ENCODE measurements around the gene SNUPN.

DNA sequence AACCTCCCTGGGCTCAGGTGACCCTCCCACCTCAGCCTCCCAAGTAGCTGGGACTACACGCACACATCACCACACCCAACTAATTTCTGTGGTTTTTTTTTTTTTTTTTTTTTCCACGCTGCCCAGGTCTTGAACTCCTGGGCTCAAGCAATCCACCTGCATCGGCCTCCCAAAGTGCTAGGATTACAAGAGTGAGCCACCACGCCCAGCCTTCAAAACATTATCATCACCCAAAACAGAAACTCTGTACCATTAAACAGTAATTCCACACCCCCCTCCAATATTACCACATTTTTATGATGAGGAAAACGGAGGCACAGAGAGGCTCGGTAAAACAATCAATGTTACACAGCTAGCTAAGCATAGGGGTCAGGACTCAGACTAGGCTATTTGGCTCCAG is 10.5 kb upstream of the SNUPN start:
- TF ChIP-seq EZH2 (IDR thresholded peaks at IDR 0.05; ENCODE audit: borderline replicate concordance): no peak
- no peak for TF ChIP-seq CTCF (IDR thresholded peaks at IDR 0.05; ENCODE audit: poor library complexity)

All from hepatocyte (in vitro differentiated cells).